Measurements from ENCODE around the gene MLLT10. TPM values are rescaled to one million over a fixed set of nuclear protein-coding genes. Genes with fewer than 3 reads are reported as not detected.

The MLLT10 gene
- total and polyA plus RNA-seq, 2 of the 8 experiments (the other 6 are each of a cell fraction or from before 2014, with no cell fraction given), result 53.1 to 62.1 TPM

DNA sequence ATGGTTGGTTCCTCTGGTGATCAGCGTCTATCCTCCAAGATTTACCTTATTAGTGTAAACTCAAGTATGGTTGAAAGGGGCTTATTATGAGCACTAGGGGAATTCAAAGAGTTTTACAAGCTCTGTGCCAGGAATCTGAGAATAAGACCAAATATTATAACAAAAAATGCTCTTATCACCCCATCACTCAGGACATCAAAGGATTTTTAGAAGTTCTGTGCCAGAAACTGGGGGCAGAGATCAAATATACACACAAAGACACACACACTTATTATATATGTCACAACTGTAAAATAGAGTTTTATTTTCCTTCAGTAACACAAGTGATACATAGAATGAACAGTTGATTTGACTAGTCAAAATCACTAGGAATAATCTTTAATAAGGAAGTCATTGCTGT is 89.3 kb downstream of the MLLT10 start:
- Histone ChIP-seq H3K9ac (replicated peaks in 1 of 4; ENCODE audit: extremely low read depth in 1 of 4, low read depth in 3 of 4, low read length in 3 of 4) (no peak overlapping the region), H2BK15ac (ENCODE audit: low read length) (no peak overlapping the region), H3K27me3 (replicated peaks in 1 of 4; ENCODE audit: control insufficient read depth in 3 of 4, extremely low read depth in 1 of 4, insufficient read depth in 3 of 4, low read length in 3 of 4) (no peaks in the 10 kb centered on the region), H2AFZ (ENCODE audit: low read length) (no peak overlapping the region), H3K79me2 (ENCODE audit: control insufficient read depth in 1 of 2, insufficient read depth in 2 of 2, low read length in 2 of 2) (peaks cover 0 to 21% of the 10 kb centered on the region in 2 experiments; a peak in 2 of 4 replicates), H2BK20ac (ENCODE audit: low read length) (no peak overlapping the region), H3K79me1 (ENCODE audit: low read depth, low read length) (peaks cover 8% of the 10 kb centered on the region), H3K18ac (ENCODE audit: extremely low read depth, low read length) (no peak overlapping the region), H3K23me2 (ENCODE audit: low read depth, low read length) (no peaks in the 10 kb centered on the region; the same call in 1 of the 2 replicates), H3K4me1 (replicated peaks in 1 of 4; ENCODE audit: control insufficient read depth in 3 of 4, insufficient read depth in 4 of 4, low read length in 3 of 4) (no peaks in the 10 kb centered on the region), H3K56ac (replicated peaks; ENCODE audit: insufficient read length, low read depth, low read length) (no peak overlapping the region), H3K27ac (ENCODE audit: low read depth, low read length) (no peak overlapping the region), H2BK120ac (replicated peaks; ENCODE audit: low read depth, low read length) (no peak overlapping the region), H3K4me3 (ENCODE audit: extremely low read depth in 1 of 4, insufficient read depth in 2 of 4, low read depth in 3 of 4, low read length in 4 of 4) (no peak overlapping the region), H3K4me2 (ENCODE audit: insufficient read depth in 1 of 2, low read depth in 2 of 2, low read length in 2 of 2) (no peak overlapping the region), H3K9me3 (ENCODE audit: insufficient read depth in 2 of 2, low read depth in 1 of 2, low read length in 1 of 2) (no peaks in the 10 kb centered on the region), H2BK12ac (ENCODE audit: low read depth, low read length) (no peak overlapping the region), H3K23ac (ENCODE audit: insufficient read length) (no peak overlapping the region), H3K14ac (ENCODE audit: insufficient read length) (no peak overlapping the region), H4K8ac (ENCODE audit: extremely low read depth, insufficient read depth, low read length) (no peak overlapping the region), H3K36me3 (ENCODE audit: control insufficient read depth in 2 of 4, insufficient read depth in 4 of 4, low read length in 3 of 4) (peaks cover 0 to 18% (median 4%) of the 10 kb centered on the region in 4 experiments; a peak in 5 of 8 replicates), H2AK5ac (ENCODE audit: low read depth, low read length) (no peak overlapping the region), H2BK5ac (ENCODE audit: low read depth, low read length) (no peak overlapping the region), H4K5ac (ENCODE audit: insufficient read length, low read depth, low read length) (no peak overlapping the region), H4K91ac (replicated peaks; ENCODE audit: insufficient read length, low read length) (no peak overlapping the region), H3K4ac (replicated peaks; ENCODE audit: insufficient read length, low read depth, low read length) (no peak overlapping the region), H4K20me1 (replicated peaks in 1 of 2; ENCODE audit: control insufficient read depth in 1 of 2, insufficient read depth in 2 of 2, low read length in 2 of 2) (no peaks in the 10 kb centered on the region)
- ChIA-PET POLR2A (ENCODE audit: partially characterized antibody) (interaction anchor here (0.8 kb wide), 1 partner anchor 15 kb away, joined by 3 read pairs; no protein-coding TSS in a partner anchor), CTCF (ENCODE audit: partially characterized antibody) (no interaction called here)
- DNase-seq (ENCODE audit: low read depth in 1 of 2, low spot score in 2 of 2) (no peak), FAIRE-seq (no peak)
- 100% methylated on average over 1 of the region's 1 CpG; no CpG with 5 or more reads in 1 of the 2 experiments for WGBS, 2 experiments (ENCODE audit: extremely low coverage in 1 of 2, insufficient coverage in 1 of 2, insufficient read length in 1 of 2, insufficient replicate concordance in 2 of 2, low coverage in 1 of 2, low lambda C conversion rate in 2 of 2, missing lambda C conversion rate in 1 of 2)
- TF ChIP-seq SIRT6 (IDR thresholded peaks at IDR 0.05; ENCODE audit: low read length), result no peak
- no peak for TF ChIP-seq RXRA (IDR thresholded peaks at IDR 0.05; ENCODE audit: insufficient read depth, low read depth, low read length)
- no peak for TF ChIP-seq SIX5 (IDR thresholded peaks at IDR 0.05; ENCODE audit: low read depth, low read length)
- no peak for TF ChIP-seq ZNF274 (IDR thresholded peaks at IDR 0.05; ENCODE audit: borderline replicate concordance, extremely low read depth, low read length)
- TF ChIP-seq TAF1 (IDR thresholded peaks at IDR 0.05; ENCODE audit: low read depth, low read length), result no peak
- TF ChIP-seq KDM1A (IDR thresholded peaks at IDR 0.05; ENCODE audit: borderline replicate concordance, low read length), result no peak
- no peak for TF ChIP-seq CHD1 (IDR thresholded peaks at IDR 0.05; ENCODE audit: low read depth, low read length)
- TF ChIP-seq CEBPB (IDR thresholded peaks at IDR 0.05; ENCODE audit: low read depth, low read length), result no peak
- TF ChIP-seq RNF2 (IDR thresholded peaks at IDR 0.05; ENCODE audit: borderline replicate concordance, low read depth, low read length, missing control alignments, poor library complexity, severe bottlenecking), result no peak
- TF ChIP-seq SUZ12 (IDR thresholded peaks at IDR 0.05; ENCODE audit: low read length), result no peak
- TF ChIP-seq JUN (IDR thresholded peaks at IDR 0.05; ENCODE audit: low read depth, low read length), result no peak
- no peak for TF ChIP-seq NANOG (IDR thresholded peaks at IDR 0.05; ENCODE audit: insufficient read depth, low read depth, low read length, poor library complexity, severe bottlenecking)
- TF ChIP-seq BRCA1 (IDR thresholded peaks at IDR 0.05; ENCODE audit: low read depth, low read length), result no peak
- no peak for TF ChIP-seq YY1 (IDR thresholded peaks at IDR 0.05; ENCODE audit: low read depth, low read length)
